Duodenal mucosa (tissue), 2 donors: ENCODE measurements around the gene BRD3OS.

Experiments used
- H3K27ac ChIP-seq: one replicate; pipeline ENCODE4 v1.7.0; 2013; ENCODE audit warnings: low read depth, low read length
- H3K27me3 ChIP-seq, 2 donors: one replicate each; pipeline ENCODE4 v1.7.0; 2013; ENCODE audit warnings: low read length in 2 of 2, control low read depth in 1 of 2; ENCODE audit not compliant: insufficient read depth in 2 of 2, control insufficient read depth in 1 of 2
- H3K36me3 ChIP-seq, 2 donors: one replicate each; pipeline ENCODE4 v1.7.0; 2013; ENCODE audit warnings: low read length in 2 of 2, control low read depth in 1 of 2; ENCODE audit not compliant: insufficient read depth in 2 of 2, control insufficient read depth in 1 of 2
- H3K4me1 ChIP-seq, 2 donors: one replicate each; pipeline ENCODE4 v1.7.0; 2013; ENCODE audit warnings: low read length in 2 of 2, control low read depth in 1 of 2; ENCODE audit not compliant: insufficient read depth in 2 of 2, control insufficient read depth in 1 of 2
- H3K4me3 ChIP-seq, 2 donors: one replicate each; pipeline ENCODE4 v1.7.0; 2013; ENCODE audit warnings: low read length in 2 of 2, low read depth in 1 of 2
- H3K9ac ChIP-seq, 2 donors: one replicate each; pipeline ENCODE4 v1.7.0; 2013; ENCODE audit warnings: low read length in 2 of 2, low read depth in 1 of 2
- H3K9me3 ChIP-seq, 2 donors: one replicate each; pipeline ENCODE4 v1.7.0; 2013; ENCODE audit warnings: low read length in 2 of 2, control low read depth in 1 of 2; ENCODE audit not compliant: control insufficient read depth in 1 of 2

Gene BRD3OS

DNA sequence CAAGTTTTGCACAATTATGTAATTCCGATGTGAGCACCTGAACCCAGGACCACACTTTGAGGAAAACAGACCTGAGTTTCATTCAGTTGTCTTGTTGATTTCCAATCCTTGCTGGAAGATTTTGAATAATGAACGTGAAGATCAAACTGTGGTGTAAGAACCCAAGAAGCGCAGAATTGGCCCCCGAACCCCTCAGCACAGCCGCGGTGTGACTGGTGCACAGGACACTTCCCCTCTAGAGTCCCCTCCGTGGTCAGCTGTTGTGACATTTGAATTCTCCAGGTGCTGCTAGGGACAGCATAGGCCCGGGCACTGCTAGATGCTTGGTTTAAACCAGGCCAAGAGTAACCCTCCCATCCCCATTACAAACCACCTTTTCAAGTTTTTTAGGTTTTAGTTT is 1.7 kb downstream of the BRD3OS start:
- peaks cover 8 to 22% of the 10 kb centered on the region in 2 donors for H3K36me3 ChIP-seq
- H3K27ac ChIP-seq, result no peak overlapping the region
- peaks cover 0 to 5% of the 10 kb centered on the region in 2 donors for H3K27me3 ChIP-seq
- H3K4me3 ChIP-seq, result no peak overlapping the region
- peaks cover 8 to 9% of the 10 kb centered on the region in 2 donors for H3K4me1 ChIP-seq
- no peaks in the 10 kb centered on the region for H3K9me3 ChIP-seq
- H3K9ac ChIP-seq, result no peak overlapping the region

DNA sequence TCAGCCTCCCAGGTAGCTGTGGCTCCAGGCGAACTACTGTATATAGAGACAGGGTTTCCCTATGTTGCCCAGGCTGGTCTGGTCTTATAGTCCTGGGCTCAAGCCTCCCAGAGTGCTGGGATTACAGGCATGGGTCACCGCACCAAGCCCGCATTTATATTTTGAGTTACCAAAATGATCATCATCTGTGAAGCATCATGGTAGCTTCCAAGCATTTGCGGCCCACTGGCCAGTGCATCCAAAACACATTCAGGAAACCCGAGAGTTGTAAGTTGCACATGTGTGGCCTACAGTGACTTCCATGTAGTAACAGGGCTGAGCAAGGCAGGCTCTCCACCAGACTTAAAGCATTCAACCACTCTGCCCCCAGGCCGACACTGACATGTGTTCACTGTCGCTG is 2.3 kb downstream of the BRD3OS start:
- H3K4me3 ChIP-seq, result no peak overlapping the region
- no peaks in the 10 kb centered on the region for H3K9me3 ChIP-seq
- peaks cover 0 to 5% of the 10 kb centered on the region in 2 donors for H3K27me3 ChIP-seq
- H3K9ac ChIP-seq, result no peak overlapping the region
- peaks cover 8 to 9% of the 10 kb centered on the region in 2 donors for H3K4me1 ChIP-seq
- H3K36me3 ChIP-seq, result peaks cover 8 to 22% of the 10 kb centered on the region in 2 donors
- no peak overlapping the region for H3K27ac ChIP-seq

DNA sequence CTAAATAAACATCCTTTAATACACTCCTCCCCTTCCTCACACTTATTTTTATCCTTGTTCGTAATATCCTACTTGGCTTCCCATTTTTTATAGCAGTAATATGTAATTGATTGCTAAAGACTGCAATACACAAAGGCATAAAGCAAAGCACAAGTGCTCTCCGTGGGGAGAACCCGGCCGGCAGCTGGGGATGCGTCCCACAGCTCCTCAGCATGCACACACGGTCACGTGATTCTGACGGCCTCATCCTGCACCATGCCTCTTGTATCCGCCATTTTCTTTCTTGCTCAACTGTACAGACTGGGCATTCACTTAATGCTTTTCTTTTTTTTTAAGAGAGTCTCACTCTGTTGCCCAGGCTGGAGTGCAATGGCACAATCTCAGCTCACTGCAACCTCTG is 2.8 kb downstream of the BRD3OS start:
- no peak overlapping the region for H3K4me3 ChIP-seq
- H3K36me3 ChIP-seq, result peaks cover 11 to 25% of the 10 kb centered on the region in 2 donors
- H3K9me3 ChIP-seq, result no peaks in the 10 kb centered on the region
- H3K27ac ChIP-seq, result no peak overlapping the region
- peaks cover 0 to 5% of the 10 kb centered on the region in 2 donors for H3K27me3 ChIP-seq
- H3K4me1 ChIP-seq, result peaks cover 8 to 9% of the 10 kb centered on the region in 2 donors
- H3K9ac ChIP-seq, result no peak overlapping the region

DNA sequence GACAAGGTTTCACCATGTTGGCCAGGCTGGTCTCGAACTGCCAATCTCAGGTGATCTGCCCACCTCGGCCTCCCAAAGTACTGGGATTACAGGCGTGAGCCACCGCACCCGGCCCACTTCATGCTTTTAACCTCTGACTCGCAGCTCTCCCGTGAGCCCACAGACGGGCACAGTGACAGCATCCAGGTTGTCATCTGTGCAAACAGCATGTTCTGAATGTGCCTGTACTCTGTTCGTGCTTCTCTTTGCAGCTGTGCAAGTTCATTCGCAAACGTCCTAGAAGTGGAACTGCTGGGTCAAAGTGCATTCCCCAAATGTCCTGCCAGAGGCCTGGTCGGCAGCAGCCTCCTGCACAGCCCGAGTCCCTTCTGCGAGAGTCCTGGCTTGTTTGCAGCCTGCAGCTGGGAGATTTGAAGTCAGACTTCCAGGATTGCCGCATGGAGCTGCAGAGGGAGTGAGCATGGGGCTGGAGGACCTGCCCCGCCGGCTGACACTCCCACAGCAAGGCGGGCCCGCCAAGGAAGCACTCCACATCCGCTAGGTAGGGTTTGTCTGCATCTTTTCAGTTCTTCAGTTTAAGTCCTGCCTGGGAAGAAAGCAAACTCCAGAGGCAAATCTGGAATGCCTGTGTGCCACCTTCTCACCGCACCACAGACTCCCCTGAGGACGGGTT is 3.4 kb downstream of the BRD3OS start:
- Histone ChIP-seq H3K4me3 (no peak overlapping the region), H3K27ac (no peak overlapping the region), H3K36me3 (peaks cover 16 to 32% of the 10 kb centered on the region in 2 donors)

DNA sequence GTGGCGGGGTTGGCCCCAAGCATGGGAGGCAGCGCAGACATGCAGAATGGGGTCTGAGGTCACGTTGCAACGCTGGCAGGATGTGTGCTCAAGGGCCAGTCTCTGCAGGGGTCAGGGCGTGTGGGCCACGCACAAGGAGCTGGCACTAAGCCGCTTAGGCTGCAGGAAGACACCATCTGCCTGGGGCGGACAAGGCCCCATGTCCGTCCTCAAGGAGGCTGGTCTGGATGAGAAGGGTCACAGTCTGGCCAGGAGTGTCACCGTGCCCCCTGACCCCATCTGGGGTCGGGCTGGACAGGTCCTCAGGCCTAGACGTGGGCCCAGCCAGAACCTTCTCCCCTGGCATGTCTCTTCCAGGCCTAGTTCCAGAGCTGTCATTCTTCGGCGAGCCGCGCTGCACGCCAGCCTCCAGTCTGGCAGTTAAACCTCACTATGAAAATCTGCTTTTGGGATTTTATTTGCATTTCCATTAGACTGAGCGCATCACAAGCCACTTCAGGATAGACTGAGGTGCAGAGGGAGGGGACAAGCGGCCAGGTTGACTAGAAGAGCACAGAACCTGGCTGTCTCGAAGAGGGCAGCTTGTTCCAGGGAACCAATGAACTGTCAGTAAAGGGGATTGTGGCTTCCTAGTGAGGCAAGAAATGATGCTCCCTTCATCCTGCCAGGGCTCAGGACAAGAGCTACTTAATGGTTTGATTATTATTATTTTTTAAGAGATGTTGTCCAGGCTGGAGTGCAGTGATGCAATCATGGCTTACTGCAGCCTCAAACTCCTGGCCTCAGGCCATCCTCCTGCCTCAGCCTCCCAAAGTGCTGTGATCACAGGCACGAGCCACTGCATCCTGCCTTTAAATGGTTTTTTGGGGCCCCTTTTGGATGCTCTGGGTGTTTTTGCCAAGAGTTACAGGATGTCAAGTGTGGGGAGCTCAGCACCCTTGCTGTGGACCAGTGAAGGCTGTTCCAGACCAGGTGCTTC is 4.3 kb downstream of the BRD3OS start:
- H3K27ac ChIP-seq, result no peak overlapping the region
- H3K27me3 ChIP-seq, result peaks cover 0 to 5% of the 10 kb centered on the region in 2 donors
- peaks cover 8 to 9% of the 10 kb centered on the region in 2 donors for H3K4me1 ChIP-seq
- peaks cover 20 to 40% of the 10 kb centered on the region in 2 donors for H3K36me3 ChIP-seq
- no peak overlapping the region for H3K9ac ChIP-seq
- H3K4me3 ChIP-seq, result no peak overlapping the region
- no peaks in the 10 kb centered on the region for H3K9me3 ChIP-seq

More for the DNA sequence above, 3.4 kb downstream of the BRD3OS start:
- Histone ChIP-seq H3K9ac (no peak overlapping the region), H3K9me3 (no peaks in the 10 kb centered on the region), H3K4me1 (peaks cover 8 to 9% of the 10 kb centered on the region in 2 donors), H3K27me3 (peaks cover 0 to 5% of the 10 kb centered on the region in 2 donors)

DNA sequence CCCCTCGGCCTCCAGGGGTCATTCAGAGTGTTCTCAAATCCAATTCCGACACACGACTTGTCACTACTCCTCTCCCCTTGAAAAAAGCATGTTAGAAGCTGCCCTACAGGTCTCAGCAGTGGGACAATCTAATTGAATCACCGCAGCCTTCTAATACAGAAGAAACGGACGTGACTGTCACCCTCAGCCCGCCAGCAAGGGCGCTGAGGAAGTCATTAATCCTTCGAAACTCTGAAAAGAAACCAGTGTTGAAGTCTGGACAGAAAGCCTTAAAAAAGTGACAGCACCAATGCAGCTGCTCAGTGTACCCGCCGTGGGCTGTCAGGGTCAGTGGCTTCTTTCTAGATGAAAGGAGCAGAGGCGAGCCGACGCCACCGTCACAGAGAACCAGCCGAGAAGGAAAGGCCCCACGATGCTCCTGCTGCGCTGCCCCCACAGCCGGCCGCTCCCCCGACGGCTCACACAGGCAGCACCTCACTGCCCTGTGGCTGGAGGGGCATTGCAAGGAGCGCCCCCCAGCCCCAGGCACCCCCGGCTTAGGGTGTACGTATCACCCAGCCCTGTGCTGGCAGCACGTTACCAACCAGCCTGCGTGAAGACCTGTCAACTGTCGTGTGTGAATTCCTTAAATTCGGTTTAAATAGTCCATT is 5.7 kb downstream of the BRD3OS start:
- Histone ChIP-seq H3K27ac (no peak overlapping the region), H3K27me3 (peaks cover 0 to 5% of the 10 kb centered on the region in 2 donors), H3K9ac (no peak overlapping the region), H3K36me3 (peaks cover 27 to 54% of the 10 kb centered on the region in 2 donors), H3K4me3 (no peak overlapping the region), H3K4me1 (peaks cover 4% of the 10 kb centered on the region in 2 donors), H3K9me3 (no peaks in the 10 kb centered on the region)

DNA sequence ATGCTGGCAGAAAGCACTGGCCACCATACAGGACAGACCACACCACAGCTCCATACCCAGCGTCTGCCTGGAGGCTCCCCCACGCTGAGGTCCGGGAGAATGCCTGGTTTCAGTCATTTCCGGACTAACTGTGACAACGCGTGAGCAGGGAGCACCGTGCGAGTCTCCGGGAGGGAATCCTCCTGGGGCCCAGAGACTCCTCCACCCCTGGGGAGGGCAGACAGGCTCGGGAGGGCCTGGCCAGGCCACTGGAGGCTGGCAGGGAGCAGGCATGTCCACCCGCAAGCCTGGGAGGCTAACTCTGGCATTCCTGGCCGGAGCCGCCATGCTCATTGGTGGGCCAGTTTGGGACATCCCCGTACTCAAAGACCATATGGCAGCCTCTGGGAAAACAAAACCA is 6.5 kb downstream of the BRD3OS start:
- Histone ChIP-seq H3K9ac (no peak overlapping the region), H3K4me1 (no peaks in the 10 kb centered on the region), H3K27me3 (no peaks in the 10 kb centered on the region), H3K4me3 (no peak overlapping the region), H3K36me3 (peaks cover 27 to 59% of the 10 kb centered on the region in 2 donors), H3K27ac (no peak overlapping the region), H3K9me3 (no peaks in the 10 kb centered on the region)

DNA sequence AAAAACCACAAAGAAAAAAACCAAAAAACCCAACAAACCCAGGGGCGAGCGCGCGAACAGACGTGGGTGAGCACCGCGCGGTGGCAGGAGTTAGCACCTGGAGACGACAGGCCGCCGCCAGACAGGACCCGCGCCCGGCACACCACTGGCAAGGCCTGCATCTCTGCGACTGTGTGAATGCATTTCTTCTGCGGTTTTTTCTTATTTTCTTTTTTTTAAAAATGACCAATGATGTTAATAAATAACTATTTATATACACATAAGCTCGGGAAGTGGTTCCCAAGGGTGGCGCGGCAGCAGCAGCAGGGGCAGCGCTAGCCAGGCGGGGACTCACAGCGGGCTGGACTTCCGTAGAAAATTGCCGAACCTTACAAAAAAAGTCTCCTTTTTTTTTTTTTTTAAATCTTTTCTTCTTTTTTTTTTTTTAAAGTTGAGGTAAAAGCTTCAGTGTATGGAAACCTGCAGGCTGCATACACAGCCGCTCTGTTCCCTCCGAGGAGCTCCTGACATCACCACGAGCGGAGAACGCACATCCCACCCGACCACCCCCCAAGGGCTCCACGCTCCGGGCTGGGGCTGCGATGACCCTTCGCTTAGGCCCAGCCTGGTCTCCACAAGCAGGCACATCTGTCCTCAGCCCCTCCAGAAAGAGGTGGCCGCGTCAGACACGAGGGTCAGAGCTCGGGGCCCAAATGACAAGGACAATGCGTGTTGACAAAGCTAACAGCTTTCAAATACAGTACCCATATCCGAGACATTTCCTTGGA is 7.4 kb downstream of the BRD3OS start:
- H3K27me3 ChIP-seq, result no peaks in the 10 kb centered on the region
- no peak overlapping the region for H3K9ac ChIP-seq
- H3K4me3 ChIP-seq, result no peak overlapping the region
- H3K27ac ChIP-seq, result no peak overlapping the region
- no peaks in the 10 kb centered on the region for H3K4me1 ChIP-seq
- H3K36me3 ChIP-seq, result peaks cover 24 to 59% of the 10 kb centered on the region in 2 donors
- no peaks in the 10 kb centered on the region for H3K9me3 ChIP-seq

DNA sequence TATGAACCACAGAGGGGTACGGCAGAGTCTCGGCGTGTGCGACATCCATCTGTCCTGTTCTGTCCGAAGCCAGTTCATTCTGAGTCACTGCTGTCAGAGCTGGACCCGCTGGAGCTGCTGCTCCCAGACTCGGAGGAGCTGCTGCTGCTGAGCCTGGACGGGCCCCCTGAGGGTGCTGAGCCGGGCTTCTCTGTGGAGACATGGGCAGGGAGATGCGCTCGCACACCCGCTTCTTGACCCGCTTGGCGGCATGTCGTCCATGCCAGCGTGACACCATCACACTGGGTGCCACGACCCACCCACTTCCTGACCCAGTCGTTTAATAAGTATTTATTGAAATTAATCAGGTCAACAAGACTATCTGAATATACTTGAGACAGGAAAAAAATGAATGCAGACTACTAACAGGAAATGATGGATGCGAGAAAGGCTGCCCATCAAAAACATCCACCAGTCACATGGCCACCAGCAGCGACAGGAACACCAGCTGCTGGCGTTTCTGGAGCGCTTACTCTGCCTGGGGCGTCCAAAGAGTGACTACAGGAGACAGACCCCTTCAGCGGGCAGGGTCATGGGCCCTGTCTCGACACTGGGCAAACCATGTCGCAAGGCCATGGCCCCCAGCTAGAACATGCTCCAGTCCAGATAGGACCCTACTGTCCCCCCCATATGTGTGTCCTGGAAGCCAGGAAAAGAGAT is 8.4 kb downstream of the BRD3OS start:
- H3K9me3 ChIP-seq, result no peaks in the 10 kb centered on the region
- H3K9ac ChIP-seq, result no peak overlapping the region
- peaks cover 24 to 60% of the 10 kb centered on the region in 2 donors for H3K36me3 ChIP-seq
- H3K4me1 ChIP-seq, result no peaks in the 10 kb centered on the region
- H3K27ac ChIP-seq, result no peak overlapping the region
- no peak overlapping the region for H3K4me3 ChIP-seq
- H3K27me3 ChIP-seq, result no peaks in the 10 kb centered on the region
